Panc1 (cell line): ENCODE measurements around the gene TAF1A. TPM values are rescaled to one million over a fixed set of nuclear protein-coding genes. Genes with fewer than 3 reads are reported as not detected.

Experiments used
- ATAC-seq: fragments of 200-7000 bp; cut with Tn5 transposase; 2 replicates; pipeline ENCODE4 v1.9.1; 2020; ENCODE audit warnings: mild to moderate bottlenecking, moderate library complexity
- BruUV-seq: library from RNA; stranded (reverse); fragments of 400-500 nt; replicated peaks from 2 replicates; lab custom pipeline; 2021; lab: Mats Ljungman, UMichigan
- CTCF ChIA-PET: fragments of 300-600 bp; sonication (Branson Sonifier 250); formaldehyde crosslinking; loops from one replicate; lab custom pipeline; 2022; ENCODE audit warnings: antibody characterized with exemption; lab: Charles Lee
- POLR2A ChIA-PET: fragments of 300-600 bp; sonication (Branson Sonifier 250); formaldehyde crosslinking; loops from one replicate; lab custom pipeline; 2022; ENCODE audit warnings: antibody characterized with exemption; lab: Charles Lee
- DNase-seq: peaks from one replicate; pipeline ENCODE4 v3.0.0-alpha.2; 2010; ENCODE audit warnings: low read depth, low spot score
- H3K27ac ChIP-seq: 2 replicates; pipeline ENCODE4 v1.5.1; 2011; ENCODE audit warnings: mild to moderate bottlenecking, low read length, inconsistent platforms
- H3K27me3 ChIP-seq: fragments of 200-500 bp; sonication (Bioruptor generic); 2 replicates; pipeline ENCODE4 v1.6.0; 2014; ENCODE audit warnings: low read length, inconsistent platforms; ENCODE audit not compliant: control insufficient read depth, insufficient read depth
- H3K36me3 ChIP-seq: fragments of 200-500 bp; sonication (Bioruptor generic); 2 replicates; pipeline ENCODE4 v1.5.1; 2014; ENCODE audit warnings: inconsistent platforms, mild to moderate bottlenecking, low read length, moderate library complexity; ENCODE audit not compliant: control insufficient read depth, insufficient read depth
- H3K4me1 ChIP-seq: 2 replicates; pipeline ENCODE4 v1.5.1; 2011; ENCODE audit warnings: inconsistent platforms, mild to moderate bottlenecking, low read length, moderate library complexity; ENCODE audit not compliant: control insufficient read depth, insufficient read depth
- H3K4me3 ChIP-seq, 2 experiments: 2 replicates each; pipeline ENCODE4 v1.5.1; 2011 to 2012; ENCODE audit warnings: low read depth in 2 of 2, low read length in 2 of 2, mild to moderate bottlenecking in 2 of 2, inconsistent platforms in 1 of 2, moderate library complexity in 1 of 2
- H3K9me3 ChIP-seq: fragments of 200-500 bp; sonication (Bioruptor generic); 2 replicates; pipeline ENCODE4 v1.5.1; 2014; ENCODE audit warnings: low read depth, mild to moderate bottlenecking, inconsistent platforms, low read length, moderate library complexity; ENCODE audit not compliant: control insufficient read depth, insufficient read depth
- POLR2AphosphoS5 ChIP-seq: IDR thresholded peaks from 2 replicates; pipeline ENCODE4 v1.6.1; 2012; ENCODE audit warnings: mild to moderate bottlenecking, low read depth, low read length, moderate library complexity
- SIN3A ChIP-seq: IDR thresholded peaks from 2 replicates; pipeline ENCODE4 v1.6.1; 2012; ENCODE audit warnings: low read depth, mild to moderate bottlenecking, low read length, moderate library complexity, borderline replicate concordance; ENCODE audit not compliant: insufficient read depth
- TCF7L2 ChIP-seq: IDR thresholded peaks from 2 replicates; pipeline ENCODE4 v1.6.1; 2011; ENCODE audit warnings: mild to moderate bottlenecking, low read depth, low read length, inconsistent platforms
- in situ Hi-C: cut with HindIII; loops from 2 replicates; pipeline ENCODE4 v1.10.0; 2016; ENCODE audit warnings: low sequenced_read_pairs, low pct_unique_long_range_greater_than_20kb
- intact Hi-C: fragments of 100-400 bp; cut with micrococcal nuclease; formaldehyde crosslinking; loops from one replicate; pipeline ENCODE4 v1.10.0; 2022; ENCODE audit not compliant: unreplicated experiment
- total RNA-seq: library from RNA; stranded (reverse); gene quantifications from one replicate; pipeline ENCODE4 v1.2.1, GENCODE V29; 2021; ENCODE audit not compliant: unreplicated experiment
- TF ChIP-seq, protein P1 (sequence below), 2 experiments: IDR thresholded peaks; 2 replicates each; pipeline ENCODE4 v1.6.1; 2011 to 2012; ENCODE audit warnings: low read depth in 2 of 2, control low read depth in 1 of 2, low read length in 1 of 2, mild to moderate bottlenecking in 1 of 2, moderate library complexity in 1 of 2; ENCODE audit not compliant: insufficient read depth in 1 of 2
- TF ChIP-seq, protein P2 (sequence below): fragments of 450-650 bp; IDR thresholded peaks from 2 replicates; pipeline ENCODE4 v1.5.1; 2017; ENCODE audit warnings: mild to moderate bottlenecking

Gene TAF1A
- total RNA-seq, 1 experiment from 2014 or later, result 11.6 TPM

DNA sequence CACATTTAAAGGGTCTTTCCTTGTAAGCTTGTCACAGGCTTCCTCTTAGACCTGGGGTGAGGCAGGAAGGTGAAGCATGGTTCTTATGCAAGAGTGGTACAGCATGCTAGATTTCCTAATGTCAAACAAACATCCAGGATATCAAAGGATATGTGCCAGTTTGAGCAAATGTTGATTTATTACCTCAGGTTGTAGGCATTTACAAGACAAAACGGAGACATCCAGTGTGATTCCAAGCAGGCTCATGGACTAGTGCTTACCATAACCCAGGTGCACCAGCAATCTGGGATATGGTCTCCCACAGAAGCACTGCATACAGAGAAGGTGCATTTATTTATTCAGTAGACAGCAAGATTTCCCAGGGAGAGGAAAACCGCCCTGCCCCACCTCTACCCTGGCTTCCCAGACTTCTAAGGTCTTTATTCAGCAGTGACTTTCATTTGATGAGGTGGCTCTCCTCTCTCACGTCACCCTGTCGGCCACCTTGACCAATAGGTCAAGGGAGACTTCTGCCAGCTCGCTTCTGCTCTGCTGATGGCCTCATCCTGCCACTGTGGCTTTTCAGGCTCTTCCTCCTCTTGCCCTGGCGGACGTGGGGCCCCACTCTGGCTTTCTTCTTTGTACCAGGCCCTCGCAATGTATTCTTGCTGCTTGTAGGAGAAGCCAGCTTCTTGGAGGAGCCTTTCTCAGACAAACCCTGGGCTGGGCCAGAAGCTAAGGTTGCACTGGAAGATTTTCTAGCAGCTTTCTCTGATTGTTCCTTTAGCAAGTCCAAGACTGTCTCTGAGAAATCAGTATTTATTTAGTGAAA lies 67.4 kb downstream of the TAF1A start:
- TF ChIP-seq, protein P1, sequence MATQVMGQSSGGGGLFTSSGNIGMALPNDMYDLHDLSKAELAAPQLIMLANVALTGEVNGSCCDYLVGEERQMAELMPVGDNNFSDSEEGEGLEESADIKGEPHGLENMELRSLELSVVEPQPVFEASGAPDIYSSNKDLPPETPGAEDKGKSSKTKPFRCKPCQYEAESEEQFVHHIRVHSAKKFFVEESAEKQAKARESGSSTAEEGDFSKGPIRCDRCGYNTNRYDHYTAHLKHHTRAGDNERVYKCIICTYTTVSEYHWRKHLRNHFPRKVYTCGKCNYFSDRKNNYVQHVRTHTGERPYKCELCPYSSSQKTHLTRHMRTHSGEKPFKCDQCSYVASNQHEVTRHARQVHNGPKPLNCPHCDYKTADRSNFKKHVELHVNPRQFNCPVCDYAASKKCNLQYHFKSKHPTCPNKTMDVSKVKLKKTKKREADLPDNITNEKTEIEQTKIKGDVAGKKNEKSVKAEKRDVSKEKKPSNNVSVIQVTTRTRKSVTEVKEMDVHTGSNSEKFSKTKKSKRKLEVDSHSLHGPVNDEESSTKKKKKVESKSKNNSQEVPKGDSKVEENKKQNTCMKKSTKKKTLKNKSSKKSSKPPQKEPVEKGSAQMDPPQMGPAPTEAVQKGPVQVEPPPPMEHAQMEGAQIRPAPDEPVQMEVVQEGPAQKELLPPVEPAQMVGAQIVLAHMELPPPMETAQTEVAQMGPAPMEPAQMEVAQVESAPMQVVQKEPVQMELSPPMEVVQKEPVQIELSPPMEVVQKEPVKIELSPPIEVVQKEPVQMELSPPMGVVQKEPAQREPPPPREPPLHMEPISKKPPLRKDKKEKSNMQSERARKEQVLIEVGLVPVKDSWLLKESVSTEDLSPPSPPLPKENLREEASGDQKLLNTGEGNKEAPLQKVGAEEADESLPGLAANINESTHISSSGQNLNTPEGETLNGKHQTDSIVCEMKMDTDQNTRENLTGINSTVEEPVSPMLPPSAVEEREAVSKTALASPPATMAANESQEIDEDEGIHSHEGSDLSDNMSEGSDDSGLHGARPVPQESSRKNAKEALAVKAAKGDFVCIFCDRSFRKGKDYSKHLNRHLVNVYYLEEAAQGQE (IDR thresholded peaks at IDR 0.05; ENCODE audit: insufficient read depth in 1 of 2, low read depth in 2 of 2, low read length in 1 of 2), result no peak
- TF ChIP-seq, protein P2, sequence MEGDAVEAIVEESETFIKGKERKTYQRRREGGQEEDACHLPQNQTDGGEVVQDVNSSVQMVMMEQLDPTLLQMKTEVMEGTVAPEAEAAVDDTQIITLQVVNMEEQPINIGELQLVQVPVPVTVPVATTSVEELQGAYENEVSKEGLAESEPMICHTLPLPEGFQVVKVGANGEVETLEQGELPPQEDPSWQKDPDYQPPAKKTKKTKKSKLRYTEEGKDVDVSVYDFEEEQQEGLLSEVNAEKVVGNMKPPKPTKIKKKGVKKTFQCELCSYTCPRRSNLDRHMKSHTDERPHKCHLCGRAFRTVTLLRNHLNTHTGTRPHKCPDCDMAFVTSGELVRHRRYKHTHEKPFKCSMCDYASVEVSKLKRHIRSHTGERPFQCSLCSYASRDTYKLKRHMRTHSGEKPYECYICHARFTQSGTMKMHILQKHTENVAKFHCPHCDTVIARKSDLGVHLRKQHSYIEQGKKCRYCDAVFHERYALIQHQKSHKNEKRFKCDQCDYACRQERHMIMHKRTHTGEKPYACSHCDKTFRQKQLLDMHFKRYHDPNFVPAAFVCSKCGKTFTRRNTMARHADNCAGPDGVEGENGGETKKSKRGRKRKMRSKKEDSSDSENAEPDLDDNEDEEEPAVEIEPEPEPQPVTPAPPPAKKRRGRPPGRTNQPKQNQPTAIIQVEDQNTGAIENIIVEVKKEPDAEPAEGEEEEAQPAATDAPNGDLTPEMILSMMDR, result no peak
- TF ChIP-seq POLR2AphosphoS5, result no peak
- ChIA-PET POLR2A (no interaction called here), CTCF (no interaction called here)
- intact Hi-C loops (no loop called here), in situ Hi-C loops (no loop called here)
- TSS peak; percentile 60 for BruUV-seq
- DNase-seq (no peak), ATAC-seq (no peak)
- Histone ChIP-seq H3K36me3 (no peaks in the 10 kb centered on the region), H3K4me1 (no peaks in the 10 kb centered on the region), H3K27me3 (no peaks in the 10 kb centered on the region), H3K9me3 (no peaks in the 10 kb centered on the region), H3K4me3 (no peak overlapping the region), H3K27ac (no peak overlapping the region)

DNA sequence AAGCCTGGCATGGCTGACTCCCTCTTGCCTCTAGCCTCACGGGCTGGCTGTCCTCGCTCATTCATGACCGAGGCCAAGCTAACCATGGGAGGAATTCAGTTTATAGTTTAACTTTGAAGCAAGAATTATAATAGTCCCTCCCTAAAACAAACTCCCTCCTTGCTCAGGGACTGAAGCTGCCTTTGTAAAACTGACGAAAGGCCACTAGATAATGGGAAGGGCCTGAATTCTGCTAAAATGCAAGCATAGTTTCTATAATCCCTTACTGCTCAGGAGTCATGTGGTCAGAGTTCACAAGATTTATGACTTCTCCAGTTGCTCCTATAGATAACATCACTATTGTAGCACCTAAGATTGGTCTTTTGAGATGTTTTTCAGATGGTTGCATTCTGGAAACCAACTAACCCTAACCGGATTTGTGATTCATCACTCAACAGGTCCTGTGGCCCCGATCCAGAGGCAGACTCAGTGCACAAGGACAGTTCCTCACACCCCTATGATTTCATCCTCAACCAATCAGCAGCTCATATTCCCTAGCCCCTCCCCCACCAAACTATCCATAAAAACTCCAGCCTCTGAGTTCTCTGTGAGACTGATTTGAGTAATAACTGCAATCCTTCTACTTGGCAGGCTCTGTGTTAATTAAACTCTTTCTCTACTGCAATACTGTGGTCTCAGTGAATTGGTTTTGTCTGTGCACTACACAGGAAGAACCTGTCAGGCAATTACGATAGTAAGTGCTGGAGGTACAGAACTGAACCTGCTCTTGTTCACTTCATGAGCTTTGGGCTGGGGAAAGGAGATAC lies 68.2 kb downstream of the TAF1A start:
- Histone ChIP-seq H3K4me3 (no peak overlapping the region), H3K27me3 (no peaks in the 10 kb centered on the region), H3K36me3 (no peaks in the 10 kb centered on the region), H3K27ac (no peak overlapping the region), H3K4me1 (no peaks in the 10 kb centered on the region), H3K9me3 (no peaks in the 10 kb centered on the region)
- ATAC-seq (peak; percentile 30), DNase-seq (peak; percentile 35)
- in situ Hi-C loops (no loop called here), intact Hi-C loops (no loop called here)
- BruUV-seq, result no TSS peak
- POLR2A ChIA-PET, result no interaction called here
- CTCF ChIA-PET, result no interaction called here
- TF ChIP-seq, protein P1 (IDR thresholded peaks at IDR 0.05; ENCODE audit: insufficient read depth in 1 of 2, low read depth in 2 of 2, low read length in 1 of 2), result no peak
- no peak for TF ChIP-seq SIN3A
- TF ChIP-seq, protein P2, result no peak
- no peak for TF ChIP-seq POLR2AphosphoS5
- TF ChIP-seq TCF7L2, result no peak
